HG02763 (cell line): ENCODE measurements around the gene CCDC181.
"Not testable (repeated sequence)": the region's sequence is repeated elsewhere in the genome, so short reads cannot be mapped to it uniquely, and the experiment has no call there.

ENCODE experiments used
- ATAC-seq: cut with Tn5 transposase; IDR thresholded peaks from one replicate; pipeline ENCODE4 v1.9.1; 2021; ENCODE audit warnings: mild to moderate bottlenecking, moderate library complexity; ENCODE audit not compliant: unreplicated experiment

CCDC181 gene

GRCh38 chr1:169402578-169402977, 24.7 kb downstream of the CCDC181 start:
- ATAC-seq: not testable (repeated sequence)

DNA sequence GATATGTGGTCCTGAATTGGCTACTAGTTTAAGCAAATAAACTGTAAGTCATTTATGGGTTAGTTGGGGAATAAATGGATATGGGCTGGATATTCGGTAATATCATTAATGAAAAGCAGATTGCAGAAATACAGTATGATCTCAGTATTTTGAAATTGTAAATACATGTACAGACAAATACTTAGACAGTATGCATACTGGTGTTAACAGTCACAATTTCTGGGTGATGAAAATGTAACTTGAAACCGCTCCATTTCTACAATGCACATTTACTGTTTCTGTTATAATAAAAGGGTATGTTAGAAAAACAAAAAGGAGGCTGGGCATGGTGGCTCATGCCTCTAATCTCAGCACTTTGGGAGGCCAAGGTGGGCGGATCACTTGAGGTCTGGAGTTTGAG, 31.3 kb downstream of the CCDC181 start:
- no peak for ATAC-seq

- no peak for ATAC-seq
These were observed 34.9 kb downstream of the CCDC181 start for GRCh38 chr1:169392406-169392805.

DNA sequence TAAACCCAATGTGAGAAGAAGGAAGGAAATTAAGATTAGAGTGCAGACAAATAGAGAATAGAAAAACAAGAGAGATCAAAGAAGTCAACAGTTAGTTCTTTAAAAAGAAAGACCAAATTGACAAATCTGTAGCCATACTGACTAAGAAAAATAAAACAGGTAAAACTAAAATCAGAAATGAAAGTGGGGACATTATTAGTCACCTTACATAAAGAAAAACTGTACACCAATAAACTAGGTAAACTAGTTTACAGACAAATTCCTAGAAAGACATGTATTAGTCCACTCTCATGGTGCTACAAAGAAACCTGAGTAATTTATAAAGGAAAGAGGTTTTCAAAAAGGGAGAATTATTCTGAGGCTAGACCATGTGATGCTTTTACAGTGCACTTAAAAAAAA, 37.0 kb downstream of the CCDC181 start:
- ATAC-seq: no peak

DNA sequence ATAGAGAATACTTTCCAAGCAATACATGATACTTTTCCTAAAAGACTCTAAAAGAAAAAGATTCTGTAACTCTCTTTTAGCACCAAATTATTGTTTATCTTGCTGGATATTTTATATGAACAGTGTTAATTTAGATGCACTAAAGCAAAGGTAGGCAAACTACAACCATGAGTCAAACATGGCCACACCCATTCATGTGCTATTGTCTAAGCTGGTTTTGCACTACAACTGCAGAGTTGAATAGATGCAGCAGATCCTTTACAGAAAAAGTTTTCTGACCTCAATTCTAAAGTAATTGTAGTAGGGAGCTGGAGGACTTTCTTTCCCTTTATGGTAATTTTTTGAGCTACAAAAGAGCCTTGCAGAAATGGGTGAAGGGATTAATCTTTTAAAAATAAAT, 39.9 kb downstream of the CCDC181 start:
- ATAC-seq: no peak

DNA sequence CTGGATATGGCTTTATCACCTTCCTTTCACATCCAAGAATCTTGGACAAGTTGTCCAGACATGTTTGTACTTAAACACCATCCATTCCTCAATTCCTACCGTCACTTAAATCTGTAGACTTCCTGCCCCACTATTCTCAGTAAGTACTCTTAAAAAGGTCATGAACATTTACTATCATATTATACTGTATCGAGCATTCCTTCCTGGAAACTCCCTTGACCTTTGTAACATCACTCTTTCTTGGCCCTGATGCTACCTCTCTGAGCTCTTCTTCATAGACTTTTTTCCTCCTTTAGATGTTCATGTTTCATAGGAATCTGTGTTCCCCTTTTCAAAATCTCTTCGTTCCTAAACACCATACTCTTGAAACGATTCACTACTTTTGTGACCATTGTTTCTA, 43.8 kb downstream of the CCDC181 start:
- ATAC-seq: no peak

- no peak for ATAC-seq
These were observed 46.1 kb downstream of the CCDC181 start for GRCh38 chr1:169381162-169381561.

DNA sequence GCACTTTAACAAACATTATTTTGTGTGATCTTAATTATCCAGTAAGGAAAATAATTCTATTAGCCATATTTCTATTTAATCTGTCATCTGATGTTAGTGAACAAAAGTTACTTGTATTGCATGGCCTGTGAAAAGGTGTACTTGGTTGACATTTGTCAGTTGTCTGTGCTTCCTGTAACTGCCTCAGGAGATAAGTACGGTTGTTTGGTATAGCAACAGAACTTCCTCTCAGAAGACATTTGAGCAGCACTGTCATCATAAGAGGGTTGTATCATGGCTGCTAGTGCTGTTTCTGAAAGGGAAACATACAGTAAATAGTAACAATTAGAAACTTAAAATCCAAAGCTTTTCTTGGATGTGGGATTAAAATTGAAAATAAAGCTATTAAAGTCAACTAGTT, 55.9 kb downstream of the CCDC181 start:
- ATAC-seq: no peak

- no peak for ATAC-seq
These were observed 58.9 kb downstream of the CCDC181 start for GRCh38 chr1:169368406-169368769.

GRCh38 chr1:169367686-169368405, 59.4 kb downstream of the CCDC181 start, which contains the start of the genes BLZF1 and NME7:
Gene BLZF1, plus strand, starts transcription at chr1:169368195. Its CDS starts 1,328 bp downstream, at chr1:169369523.
Gene NME7, minus strand, starts transcription at chr1:169367797. Its CDS starts 87 bp downstream, at chr1:169367710.
- ATAC-seq: peak; percentile 96

GRCh38 chr1:169367096-169367685, 60.1 kb downstream of the CCDC181 start:
- ATAC-seq: no peak

DNA sequence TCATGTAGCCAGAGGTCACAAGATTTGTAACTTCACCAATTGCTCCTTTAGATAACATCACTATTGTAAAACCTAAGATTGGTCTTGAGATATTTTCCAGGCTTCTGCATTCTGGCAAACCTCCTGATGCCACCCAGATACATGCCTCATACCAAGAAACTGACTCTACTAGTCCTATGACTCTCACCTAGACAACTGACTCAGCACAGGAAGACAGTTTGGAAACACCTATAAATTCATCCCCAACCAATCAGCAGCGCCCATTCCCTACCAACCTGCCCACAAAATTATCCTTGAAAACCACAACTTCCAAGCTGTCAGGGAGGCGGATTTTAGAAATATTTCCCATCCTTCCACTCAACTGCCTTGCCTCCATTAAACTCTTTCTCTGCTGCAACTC, 62.3 kb downstream of the CCDC181 start:
- ATAC-seq: no peak

DNA sequence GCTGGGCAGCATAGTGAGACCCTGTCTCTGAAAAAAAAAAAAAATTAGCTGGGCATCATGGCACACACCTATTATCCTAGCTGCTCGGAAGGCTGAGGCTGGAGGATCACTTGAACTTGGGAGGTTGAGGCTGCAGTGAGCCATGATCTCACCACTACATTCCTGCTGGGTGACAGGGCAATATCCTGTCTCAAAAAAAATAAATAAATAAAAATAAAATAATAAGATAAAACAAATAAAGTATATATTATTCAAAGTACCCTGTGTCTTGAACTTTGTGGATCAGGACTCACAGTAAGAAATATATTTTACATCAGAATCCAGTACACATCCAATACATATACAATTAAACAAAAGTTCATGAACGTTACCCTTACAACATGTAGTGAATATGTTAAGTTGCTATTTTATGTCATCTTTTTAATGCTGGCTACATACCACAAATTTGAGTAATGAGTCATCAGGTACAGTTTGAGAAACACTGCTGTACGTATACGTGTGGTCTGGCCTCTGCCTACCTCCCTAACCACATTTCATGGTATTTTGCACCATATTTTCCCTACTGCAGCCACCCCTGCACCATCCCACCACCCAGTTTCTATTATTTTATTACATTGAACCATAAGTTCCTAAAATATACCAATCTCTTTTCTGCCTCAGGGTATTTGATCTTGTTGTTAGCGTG, 64.1 kb downstream of the CCDC181 start:
- no peak for ATAC-seq

DNA sequence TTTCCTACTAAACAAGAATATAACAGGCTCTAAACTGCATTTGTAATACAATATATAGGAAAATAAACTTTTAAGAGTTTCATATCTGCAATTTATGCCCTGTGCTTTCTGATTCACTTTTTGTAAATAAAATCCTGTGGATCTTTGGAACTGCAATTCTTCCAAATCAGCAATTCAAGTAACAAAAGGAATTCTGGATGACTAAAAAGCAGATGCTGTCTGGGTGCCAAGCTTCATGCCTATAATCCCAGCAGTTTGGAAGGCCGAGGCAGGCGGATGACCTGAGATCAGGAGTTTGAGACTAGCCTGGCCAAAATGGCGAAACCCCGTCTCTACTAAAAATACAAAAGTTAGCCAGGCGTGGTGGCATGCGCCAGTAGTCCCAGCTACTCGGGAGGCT, 66.0 kb downstream of the CCDC181 start:
- ATAC-seq: no peak

DNA sequence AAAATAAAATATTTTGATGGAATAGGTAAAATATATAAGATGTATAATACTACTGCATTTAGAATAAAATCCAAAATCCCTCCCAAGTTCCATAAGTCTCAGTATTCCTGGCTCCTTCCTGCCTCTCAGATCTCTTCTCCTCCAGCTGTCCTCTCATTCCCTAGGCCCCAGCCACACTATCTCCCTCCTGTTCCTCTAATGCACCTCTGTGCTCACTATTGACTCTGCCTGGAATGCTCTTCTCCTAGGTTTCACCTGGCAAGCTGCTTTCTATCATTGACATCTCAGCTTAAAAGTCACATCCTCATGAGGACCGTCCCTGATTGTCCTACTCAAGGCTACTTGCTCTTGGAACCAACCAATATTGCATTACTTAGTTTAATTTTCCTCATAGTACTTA, 66.9 kb downstream of the CCDC181 start:
- no peak for ATAC-seq

DNA sequence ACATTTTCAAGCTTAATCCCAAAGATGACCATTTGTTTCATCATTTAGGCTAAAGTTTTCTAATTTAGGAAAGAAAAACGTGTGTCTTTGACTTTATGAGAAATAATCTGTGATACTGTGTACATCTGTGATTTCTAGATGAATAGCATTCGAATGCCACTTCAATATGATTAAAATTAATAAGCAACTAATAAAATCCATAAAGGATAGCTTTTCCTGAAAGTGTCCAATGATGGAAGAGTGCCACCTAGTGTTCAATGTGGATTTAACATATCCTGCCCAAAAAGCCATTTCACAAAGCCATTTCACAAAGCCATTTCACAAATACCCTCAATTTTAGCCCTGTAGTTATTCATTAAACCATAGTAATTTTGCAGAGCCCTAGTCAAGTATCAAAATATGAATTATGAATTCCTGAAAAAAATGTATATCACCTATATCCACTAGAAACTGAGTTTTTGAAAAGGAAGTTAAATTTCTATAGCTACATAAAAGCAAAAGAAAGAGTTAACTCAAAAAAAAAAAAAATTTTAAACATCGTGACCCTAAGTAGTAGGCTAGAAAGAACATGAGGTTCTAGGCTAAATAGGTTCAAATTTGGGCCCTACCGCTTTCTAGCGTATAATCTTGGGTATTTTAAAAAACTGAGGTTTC, 78.8 kb downstream of the CCDC181 start:
- ATAC-seq: no peak

DNA sequence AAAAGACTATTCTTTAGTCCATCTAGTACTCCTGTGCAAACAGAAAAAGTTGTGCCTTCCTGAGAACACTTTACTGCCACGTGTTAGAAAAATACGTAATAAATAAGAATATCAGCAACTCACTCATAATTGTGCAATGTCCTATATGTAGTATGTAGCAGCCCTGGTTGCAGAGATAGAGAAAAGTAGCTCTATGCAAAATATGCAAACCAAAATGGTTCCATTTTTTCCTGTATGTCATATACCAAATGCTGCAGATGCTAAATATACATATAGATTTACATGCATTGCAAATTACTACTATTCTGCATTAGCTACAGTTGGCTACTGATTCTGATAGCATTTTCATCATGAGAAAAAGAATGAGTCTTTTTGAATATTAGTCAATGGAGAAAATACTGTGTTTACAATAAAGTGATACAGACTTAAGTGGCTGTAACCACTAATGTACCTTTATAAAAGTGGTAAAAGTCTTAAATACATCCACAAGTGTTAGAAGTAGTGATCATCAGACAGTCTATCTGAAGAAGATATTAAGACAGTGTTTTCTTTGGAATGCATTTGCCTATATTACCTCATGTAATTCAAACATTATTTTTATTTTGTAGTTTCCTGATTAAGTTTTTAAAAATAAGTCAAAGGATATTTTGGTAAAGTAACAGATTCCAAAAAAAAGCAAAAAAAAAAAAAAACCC, 79.4 kb downstream of the CCDC181 start:
- ATAC-seq: no peak

DNA sequence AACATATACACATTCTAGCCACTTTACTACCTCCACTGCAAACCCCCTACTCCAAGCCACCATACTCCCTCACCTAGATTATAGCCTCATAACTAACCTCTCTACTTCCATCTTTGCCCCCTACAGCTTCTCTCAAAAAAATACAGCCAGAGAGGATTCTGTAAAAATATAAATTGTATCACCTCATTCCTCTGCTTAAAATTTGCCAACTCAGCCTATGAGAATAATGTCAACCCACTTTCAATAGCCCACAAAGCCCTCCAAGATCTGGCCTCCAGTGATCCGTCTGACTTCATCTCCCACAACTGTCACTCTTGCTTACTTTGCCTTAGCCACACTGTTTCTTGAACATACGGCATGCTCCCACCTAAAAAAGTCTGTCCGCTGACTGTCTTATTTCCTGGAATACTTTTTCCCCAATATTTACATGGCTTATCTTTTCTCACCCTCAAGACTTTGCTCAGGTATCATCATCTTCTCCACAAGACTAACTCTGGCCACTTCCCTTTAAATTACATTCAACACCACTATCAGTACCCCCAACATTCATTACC, 81.2 kb downstream of the CCDC181 start:
- ATAC-seq: no peak

DNA sequence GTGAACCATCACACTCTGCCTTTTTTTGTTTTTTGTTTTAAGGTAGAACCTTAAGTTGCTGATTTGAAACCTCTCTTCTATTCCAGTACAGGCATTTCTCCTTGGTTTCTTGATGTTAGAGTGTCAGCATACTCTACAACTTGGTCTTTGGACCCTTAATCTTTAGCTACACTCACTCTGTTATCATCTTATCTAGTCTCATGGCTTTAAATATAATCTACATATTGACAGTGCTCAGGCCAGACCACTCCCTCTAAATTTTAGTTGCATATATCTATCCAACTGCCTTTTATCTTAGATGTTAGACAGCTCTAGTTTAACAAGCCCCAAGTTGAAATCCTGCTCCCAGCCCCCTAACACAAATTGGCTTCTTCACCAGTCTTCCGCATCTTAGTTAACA, 81.8 kb downstream of the CCDC181 start:
- no peak for ATAC-seq
